NB4 (cell line): Measurements from ENCODE around the gene CST4.
A peak's percentile ranks its signal among the peaks of the same experiment; 100 is the strongest.
"Not testable (repeated sequence)": the region's sequence is repeated elsewhere in the genome, so short reads cannot be mapped to it uniquely, and the experiment has no call there.

Experiments used
- DNase-seq: peaks from one replicate; pipeline ENCODE4 v3.0.0; 2010; ENCODE audit warnings: low read depth
- H3K4me3 ChIP-seq: one replicate; pipeline ENCODE4 v1.5.1; 2011; ENCODE audit warnings: mild to moderate bottlenecking, low read depth, low read length, moderate library complexity
- MYC ChIP-seq: IDR thresholded peaks from 2 replicates; pipeline ENCODE4 v1.6.1; 2011; ENCODE audit warnings: low read depth, low read length
- POLR2A ChIP-seq: IDR thresholded peaks from 2 replicates; pipeline ENCODE4 v1.6.1; 2011; ENCODE audit warnings: mild to moderate bottlenecking; ENCODE audit not compliant: insufficient read length; ENCODE audit errors: extremely low read depth
- TF ChIP-seq, protein P1 (sequence below): IDR thresholded peaks from 2 replicates; pipeline ENCODE4 v1.6.1; 2011; ENCODE audit warnings: low read depth, low read length
- TF ChIP-seq, protein P2 (sequence below): IDR thresholded peaks from one replicate; pipeline ENCODE4 v1.5.1; 2012; ENCODE audit warnings: low read depth, low read length

CST4 gene

GRCh38 chr20:23666698-23667097 is 22.1 kb downstream of the CST4 start:
- TF ChIP-seq, protein P1, sequence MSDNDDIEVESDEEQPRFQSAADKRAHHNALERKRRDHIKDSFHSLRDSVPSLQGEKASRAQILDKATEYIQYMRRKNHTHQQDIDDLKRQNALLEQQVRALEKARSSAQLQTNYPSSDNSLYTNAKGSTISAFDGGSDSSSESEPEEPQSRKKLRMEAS, result no peak
- TF ChIP-seq POLR2A (no peak), MYC (no peak)
- TF ChIP-seq, protein P2, sequence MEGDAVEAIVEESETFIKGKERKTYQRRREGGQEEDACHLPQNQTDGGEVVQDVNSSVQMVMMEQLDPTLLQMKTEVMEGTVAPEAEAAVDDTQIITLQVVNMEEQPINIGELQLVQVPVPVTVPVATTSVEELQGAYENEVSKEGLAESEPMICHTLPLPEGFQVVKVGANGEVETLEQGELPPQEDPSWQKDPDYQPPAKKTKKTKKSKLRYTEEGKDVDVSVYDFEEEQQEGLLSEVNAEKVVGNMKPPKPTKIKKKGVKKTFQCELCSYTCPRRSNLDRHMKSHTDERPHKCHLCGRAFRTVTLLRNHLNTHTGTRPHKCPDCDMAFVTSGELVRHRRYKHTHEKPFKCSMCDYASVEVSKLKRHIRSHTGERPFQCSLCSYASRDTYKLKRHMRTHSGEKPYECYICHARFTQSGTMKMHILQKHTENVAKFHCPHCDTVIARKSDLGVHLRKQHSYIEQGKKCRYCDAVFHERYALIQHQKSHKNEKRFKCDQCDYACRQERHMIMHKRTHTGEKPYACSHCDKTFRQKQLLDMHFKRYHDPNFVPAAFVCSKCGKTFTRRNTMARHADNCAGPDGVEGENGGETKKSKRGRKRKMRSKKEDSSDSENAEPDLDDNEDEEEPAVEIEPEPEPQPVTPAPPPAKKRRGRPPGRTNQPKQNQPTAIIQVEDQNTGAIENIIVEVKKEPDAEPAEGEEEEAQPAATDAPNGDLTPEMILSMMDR, result no peak
- DNase-seq, result no peak
- no peak overlapping the region for H3K4me3 ChIP-seq

DNA sequence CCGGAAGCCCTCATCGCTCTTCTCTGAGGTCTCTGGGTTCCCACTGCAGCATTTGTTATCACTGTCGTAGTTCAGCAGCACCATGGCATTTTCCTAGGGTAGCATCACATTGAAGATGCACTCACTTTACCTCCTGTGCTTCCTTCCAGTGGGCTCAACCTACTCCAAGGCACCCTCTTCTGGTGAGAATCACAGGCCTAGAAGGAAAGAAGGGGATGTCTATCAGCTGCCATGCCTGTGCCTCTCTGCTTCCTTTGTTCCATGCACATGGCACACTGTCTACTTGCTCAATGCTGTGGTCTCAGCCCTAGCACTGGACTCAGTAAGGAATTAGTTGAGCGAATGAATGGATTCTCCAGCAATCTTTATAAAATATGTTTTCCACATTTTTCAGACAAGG is 22.6 kb downstream of the CST4 start:
- no peak overlapping the region for H3K4me3 ChIP-seq
- TF ChIP-seq, protein P2, result peak; percentile 15
- TF ChIP-seq, protein P1, result no peak
- DNase-seq, result peak; percentile 12

DNA sequence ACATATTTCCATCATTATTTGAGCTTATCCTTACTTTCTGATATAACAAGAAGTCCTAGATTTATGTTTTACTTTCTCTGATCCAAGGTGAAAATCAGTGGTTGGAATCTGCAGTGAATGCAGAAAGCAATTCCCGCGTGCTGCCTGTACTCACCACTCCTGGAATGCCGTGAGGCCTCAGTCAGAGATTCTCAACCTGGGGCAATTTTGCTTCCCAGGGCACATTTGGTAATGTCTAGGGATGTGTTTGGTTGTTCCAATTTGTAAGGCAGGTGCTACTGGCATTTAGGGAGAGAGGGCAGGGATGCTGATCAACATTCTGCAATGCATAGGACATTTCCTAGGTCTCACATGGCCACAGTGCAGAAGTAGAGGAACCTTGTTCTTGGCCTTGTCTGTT is 23.9 kb downstream of the CST4 start:
- no peak for DNase-seq
- no peak overlapping the region for H3K4me3 ChIP-seq
- no peak for TF ChIP-seq MYC
- no peak for TF ChIP-seq POLR2A
- TF ChIP-seq, protein P1, result no peak
- TF ChIP-seq, protein P2, result no peak

GRCh38 chr20:23664046-23664445 is 24.8 kb downstream of the CST4 start:
- H3K4me3 ChIP-seq, DNase-seq: not testable (repeated sequence)

GRCh38 chr20:23663180-23663579 is 25.7 kb downstream of the CST4 start:
- H3K4me3 ChIP-seq, result no peak overlapping the region
- TF ChIP-seq, protein P2, result no peak
- no peak for TF ChIP-seq MYC
- TF ChIP-seq POLR2A, result no peak
- TF ChIP-seq, protein P1, result no peak
- DNase-seq, result no peak

DNA sequence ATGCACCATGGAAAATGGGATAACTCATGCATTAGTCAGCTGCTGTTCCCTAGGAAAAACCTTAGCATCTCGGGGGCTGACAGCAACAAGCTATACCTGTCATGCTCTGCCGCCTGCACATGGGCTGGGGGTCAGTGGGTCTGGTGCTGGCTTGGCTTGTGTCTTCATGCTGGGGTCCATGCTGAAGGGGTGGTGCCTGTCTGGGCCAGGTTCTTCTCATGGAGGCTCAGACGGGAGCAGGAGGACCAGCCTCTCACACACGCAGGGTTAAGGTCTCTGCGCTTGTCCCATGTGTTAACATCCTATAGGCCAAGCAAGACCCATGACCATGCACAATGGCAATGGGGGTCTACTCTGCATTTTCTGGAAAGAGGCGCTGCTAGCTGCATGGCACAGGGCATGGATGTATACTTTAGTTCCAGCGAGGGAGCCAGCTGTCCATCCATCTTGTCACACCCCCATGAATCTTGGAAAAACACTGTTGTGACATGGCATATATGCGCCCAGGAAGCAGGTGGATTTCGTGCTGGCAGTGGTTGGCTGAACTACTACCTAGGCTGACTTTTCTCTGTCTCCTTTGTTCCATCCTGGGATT is 26.5 kb downstream of the CST4 start:
- TF ChIP-seq POLR2A, result no peak
- TF ChIP-seq, protein P2, result no peak
- no peak for TF ChIP-seq MYC
- TF ChIP-seq, protein P1, result no peak
- no peak for DNase-seq
- H3K4me3 ChIP-seq, result no peak overlapping the region
